SK-N-SH (cell line): ENCODE results near the gene C15orf61. TPM values are rescaled to one million over a fixed set of nuclear protein-coding genes. Genes with fewer than 3 reads are reported as not detected.

Source experiments
- CTCF ChIA-PET: fragments of 300-600, 350-600 bp; formaldehyde crosslinking; extraction: SDS; loops from one replicate; lab custom pipeline; 2021; lab: Yijun Ruan, JAX
- POLR2A ChIA-PET: fragments of 350-600 bp; sonication (Branson Sonifier 250); formaldehyde crosslinking; extraction: SDS; loops from one replicate; lab custom pipeline; 2020; ENCODE audit warnings: antibody characterized with exemption, inconsistent platforms; lab: Yijun Ruan, JAX
- DNase-seq: peaks from one replicate; pipeline ENCODE4 v3.0.0; 2012
- H2AFZ ChIP-seq: fragments of 200-600 bp; sonication (generic); 2 replicates; pipeline ENCODE4 v1.8.1; 2016; ENCODE audit warnings: antibody characterized with exemption, mild to moderate bottlenecking, low read depth
- H3F3A ChIP-seq: fragments of 200-600 bp; sonication (generic); replicated peaks from 2 replicates; pipeline ENCODE3; 2016; ENCODE audit warnings: antibody characterized with exemption, mild to moderate bottlenecking; ENCODE audit not compliant: insufficient read depth
- H3K27ac ChIP-seq, 2 experiments: fragments of 200-500 bp in 1 of 2; fragments of 200-600 bp in 1 of 2; sonication (Bioruptor generic) in 1 of 2; sonication (generic), shearing (Covaris generic) in 1 of 2; 2 replicates each; pipeline versions ENCODE4 v1.5.1 to v1.6.1; 2014 to 2016; ENCODE audit warnings: low read depth in 2 of 2, inconsistent platforms in 1 of 2, low read length in 1 of 2, mild to moderate bottlenecking in 1 of 2, mixed read lengths in 1 of 2
- H3K27me3 ChIP-seq: fragments of 200-600 bp; sonication (generic), shearing (Covaris generic); 2 replicates; pipeline ENCODE4 v1.6.1; 2016; ENCODE audit warnings: mixed run types; ENCODE audit not compliant: insufficient read depth
- H3K36me3 ChIP-seq, 2 experiments: fragments of 200-500 bp in 1 of 2; fragments of 200-600 bp in 1 of 2; sonication (Bioruptor generic) in 1 of 2; sonication (generic) in 1 of 2; replicated peaks in 1 of 2; 2 replicates each; pipeline versions ENCODE3 to v1.5.1; 2014 to 2016; ENCODE audit warnings: low read length in 1 of 2, mild to moderate bottlenecking in 1 of 2; ENCODE audit not compliant: insufficient read depth in 2 of 2, control insufficient read depth in 1 of 2
- H3K4me1 ChIP-seq, 2 experiments: fragments of 200-500 bp in 1 of 2; fragments of 200-600 bp in 1 of 2; sonication (Bioruptor generic) in 1 of 2; sonication (generic), shearing (Covaris generic) in 1 of 2; 2 replicates each; pipeline versions ENCODE4 v1.5.1 to v1.6.1; 2014 to 2016; ENCODE audit warnings: low read depth in 1 of 2, low read length in 1 of 2, mixed run types in 1 of 2; ENCODE audit not compliant: insufficient read depth in 2 of 2, control insufficient read depth in 1 of 2
- H3K4me2 ChIP-seq: fragments of 200-600 bp; sonication (generic), shearing (Covaris generic); 2 replicates; pipeline ENCODE4 v1.6.1; 2017; ENCODE audit warnings: mixed run types
- H3K4me3 ChIP-seq, 2 experiments: fragments of 200-500 bp in 1 of 2; fragments of 200-600 bp in 1 of 2; sonication (Bioruptor generic) in 1 of 2; sonication (generic), shearing (Covaris generic) in 1 of 2; 2 replicates each; pipeline versions ENCODE4 v1.5.1 to v1.8.1; 2014 to 2016; ENCODE audit warnings: low read depth in 2 of 2, inconsistent platforms in 1 of 2, low read length in 1 of 2, mild to moderate bottlenecking in 1 of 2, mixed read lengths in 1 of 2, moderate library complexity in 1 of 2
- H3K79me2 ChIP-seq: fragments of 200-600 bp; sonication (generic); 2 replicates; pipeline ENCODE4 v1.8.1; 2017; ENCODE audit warnings: mild to moderate bottlenecking; ENCODE audit not compliant: insufficient read depth
- H3K9ac ChIP-seq: fragments of 200-600 bp; sonication (generic); 2 replicates; pipeline ENCODE4 v1.6.1; 2017; ENCODE audit warnings: mixed run types
- H3K9me2 ChIP-seq: fragments of 200-600 bp; sonication (generic); 2 replicates; pipeline ENCODE4 v1.6.1; 2017; ENCODE audit warnings: mixed run types
- H3K9me3 ChIP-seq: fragments of 200-600 bp; sonication (generic); 2 replicates; pipeline ENCODE4 v1.6.1; 2017; ENCODE audit warnings: mixed run types, mild to moderate bottlenecking, moderate library complexity
- H4K20me1 ChIP-seq: fragments of 200-600 bp; sonication (generic); 2 replicates; pipeline ENCODE4 v1.6.1; 2017; ENCODE audit warnings: mild to moderate bottlenecking, mixed run types; ENCODE audit not compliant: insufficient read depth
- CTCF ChIP-seq: fragments of 200-600 bp; sonication (generic); IDR thresholded peaks from 2 replicates; pipeline ENCODE4 v1.6.1; 2017; ENCODE audit warnings: antibody characterized with exemption, mild to moderate bottlenecking, moderate library complexity
- FOXJ3 ChIP-seq: sonication (generic); formaldehyde crosslinking; IDR thresholded peaks from 2 replicates; pipeline ENCODE4 v1.5.1; 2020; ENCODE audit warnings: mild to moderate bottlenecking, missing genetic modification reagents
- FOXM1 ChIP-seq: IDR thresholded peaks from 2 replicates; pipeline ENCODE4 v1.4.0; 2012; ENCODE audit warnings: low read depth, mild to moderate bottlenecking
- GATA2 ChIP-seq: sonication (generic); formaldehyde crosslinking; IDR thresholded peaks from 2 replicates; pipeline ENCODE4 v1.5.0; 2020; ENCODE audit warnings: mild to moderate bottlenecking, missing genetic modification reagents
- MEF2A ChIP-seq: IDR thresholded peaks from 2 replicates; pipeline ENCODE4 v1.4.0; 2012; ENCODE audit warnings: low read depth, borderline replicate concordance
- NFIC ChIP-seq: IDR thresholded peaks from 2 replicates; pipeline ENCODE4 v1.4.0; 2012; ENCODE audit warnings: borderline replicate concordance
- PBX3 ChIP-seq: IDR thresholded peaks from 2 replicates; pipeline ENCODE4; 2012
- POLR2AphosphoS5 ChIP-seq: IDR thresholded peaks from 2 replicates; pipeline ENCODE4 v1.6.1; 2012; ENCODE audit warnings: low read depth, low read length
- RCOR1 ChIP-seq: fragments of 150-350 bp; IDR thresholded peaks from 2 replicates; pipeline ENCODE4 v1.6.1; 2017; ENCODE audit warnings: antibody characterized with exemption, low read length
- RXRA ChIP-seq: IDR thresholded peaks from 2 replicates; pipeline ENCODE4 v1.4.0; 2012; ENCODE audit warnings: low read depth, mild to moderate bottlenecking, borderline replicate concordance
- SIN3A ChIP-seq: IDR thresholded peaks from 2 replicates; pipeline ENCODE4 v1.6.1; 2012; ENCODE audit warnings: low read depth, mild to moderate bottlenecking, low read length, moderate library complexity, borderline replicate concordance
- SMC3 ChIP-seq: IDR thresholded peaks from 2 replicates; pipeline ENCODE4 v1.6.1; 2012; ENCODE audit warnings: low read depth, low read length, improper control_type of control experiment
- TCF12 ChIP-seq: IDR thresholded peaks from 2 replicates; pipeline ENCODE4 v1.4.0; 2012
- TEAD4 ChIP-seq: IDR thresholded peaks from 2 replicates; pipeline ENCODE4 v1.4.0; 2012; ENCODE audit warnings: mild to moderate bottlenecking, borderline replicate concordance; ENCODE audit not compliant: insufficient read depth
- YY1 ChIP-seq: IDR thresholded peaks from 2 replicates; pipeline ENCODE4 v1.4.0; 2012; ENCODE audit warnings: low read depth, mild to moderate bottlenecking
- WGBS: methylation state at CpG from one replicate; pipeline ENCODE4 v1.1.6; 2017; ENCODE audit warnings: low lambda C conversion rate; 5-methylcytosine and 5-hydroxymethylcytosine counted together
- polyA plus RNA-seq, 3 experiments: library from polyadenylated mRNA; depleted of rRNA; stranded (reverse); fragments of >200 nt; gene quantifications; 2 replicates each; pipeline ENCODE4 v1.2.3, GENCODE V29; 2012
- TF ChIP-seq, protein P1 (sequence below): fragments of 150-350 bp; IDR thresholded peaks from 2 replicates; pipeline ENCODE4 v1.6.1; 2016; ENCODE audit warnings: mild to moderate bottlenecking, low read depth, low read length
- TF ChIP-seq, protein P2 (sequence below): IDR thresholded peaks from 2 replicates; pipeline ENCODE4 v1.4.0; 2012; ENCODE audit warnings: low read depth, borderline replicate concordance

C15orf61 gene
- polyA plus RNA-seq, 1 of the 3 experiments (the other 2 are of a cell fraction) = 4.0 TPM

- TF ChIP-seq CTCF (no peak), MEF2A (no peak), RXRA (no peak), TCF12 (no peak), FOXJ3 (CRISPR knock-in tag) (no peak)
Measured at GRCh38 chr15:67543348-67543718, 22.4 kb downstream of the C15orf61 start (continued).

DNA sequence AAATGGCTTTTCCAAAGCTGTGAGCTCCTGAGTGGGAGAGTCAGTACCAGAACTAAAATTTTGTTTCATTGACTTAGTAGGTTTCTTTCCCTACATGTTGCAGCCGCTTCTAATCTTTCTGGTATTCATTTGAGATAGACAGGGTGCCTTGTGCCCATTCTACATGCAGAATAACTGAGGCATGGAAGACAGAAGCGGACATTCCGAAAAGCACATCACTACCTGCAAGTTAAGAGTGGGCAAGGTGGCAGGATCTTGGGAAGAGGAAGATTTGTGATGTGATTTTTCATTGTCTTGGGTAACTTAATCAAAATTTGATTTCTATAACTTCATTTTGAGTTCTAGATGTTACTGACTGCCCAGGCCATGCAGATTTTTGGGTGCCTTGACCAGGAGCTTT is 23.5 kb downstream of the C15orf61 start:
- no peak for DNase-seq
- Histone ChIP-seq H3K27me3 (no peaks in the 10 kb centered on the region), H3F3A (peaks cover 15% of the 10 kb centered on the region), H3K9me3 (no peaks in the 10 kb centered on the region), H3K4me1 (peaks cover 23 to 25% of the 10 kb centered on the region in 2 experiments; a peak in 3 of 4 replicates), H3K4me2 (no peak overlapping the region; the same call in 1 of the 2 replicates), H3K27ac (no peak overlapping the region), H3K4me3 (no peak overlapping the region), H3K79me2 (peaks cover 24% of the 10 kb centered on the region), H3K36me3 (peaks cover 0 to 19% of the 10 kb centered on the region in 2 experiments), H3K9me2 (no peaks in the 10 kb centered on the region), H3K9ac (no peak overlapping the region), H4K20me1 (no peaks in the 10 kb centered on the region), H2AFZ (no peak overlapping the region)
- ChIA-PET CTCF (interaction anchor here (0.9 to 1.9 kb wide), 2 partner anchors 22 to 297 kb away, joined by 3 to 4 read pairs; no protein-coding TSS in a partner anchor), POLR2A (no interaction called here)
- TF ChIP-seq, protein P1, sequence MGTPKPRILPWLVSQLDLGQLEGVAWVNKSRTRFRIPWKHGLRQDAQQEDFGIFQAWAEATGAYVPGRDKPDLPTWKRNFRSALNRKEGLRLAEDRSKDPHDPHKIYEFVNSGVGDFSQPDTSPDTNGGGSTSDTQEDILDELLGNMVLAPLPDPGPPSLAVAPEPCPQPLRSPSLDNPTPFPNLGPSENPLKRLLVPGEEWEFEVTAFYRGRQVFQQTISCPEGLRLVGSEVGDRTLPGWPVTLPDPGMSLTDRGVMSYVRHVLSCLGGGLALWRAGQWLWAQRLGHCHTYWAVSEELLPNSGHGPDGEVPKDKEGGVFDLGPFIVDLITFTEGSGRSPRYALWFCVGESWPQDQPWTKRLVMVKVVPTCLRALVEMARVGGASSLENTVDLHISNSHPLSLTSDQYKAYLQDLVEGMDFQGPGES = no peak
- TF ChIP-seq NFIC = no peak
- WGBS = 93% methylated on average over 3 of the region's 3 CpGs

DNA sequence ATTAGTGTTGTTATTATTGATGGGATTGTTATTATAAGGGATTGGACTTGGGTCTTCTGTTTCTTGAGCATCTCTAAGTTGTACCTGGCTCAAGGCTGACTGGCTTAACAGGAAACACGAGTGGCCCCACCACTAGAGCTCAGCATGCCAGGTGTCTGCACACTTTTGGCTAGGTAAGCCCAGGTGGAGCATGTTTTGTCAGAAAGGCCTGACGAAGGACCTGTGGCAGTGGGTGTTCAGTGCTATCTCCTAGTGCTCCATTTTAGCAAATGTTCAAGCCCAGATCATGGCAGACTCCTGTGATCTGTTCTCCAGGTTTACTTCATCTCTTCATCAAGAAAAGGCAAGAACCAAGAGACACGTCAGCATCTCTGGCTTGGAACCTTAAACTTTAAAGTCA is 24.9 kb downstream of the C15orf61 start:
- Histone ChIP-seq H3K27ac (no peak overlapping the region; a peak in 1 of 4 replicates), H3K9ac (no peak overlapping the region), H3K9me2 (no peaks in the 10 kb centered on the region), H3K4me1 (peaks cover 28 to 30% of the 10 kb centered on the region in 2 experiments; a peak in 3 of 4 replicates), H3K36me3 (peaks cover 6 to 24% of the 10 kb centered on the region in 2 experiments), H3F3A (peaks cover 11% of the 10 kb centered on the region), H3K9me3 (no peaks in the 10 kb centered on the region), H3K27me3 (no peaks in the 10 kb centered on the region), H4K20me1 (no peaks in the 10 kb centered on the region), H3K79me2 (peaks cover 25% of the 10 kb centered on the region), H2AFZ (no peak overlapping the region), H3K4me3 (no peak overlapping the region), H3K4me2 (no peak overlapping the region)
- ChIA-PET POLR2A (no interaction called here), CTCF (interaction anchor here (0.9 to 1.9 kb wide), 2 partner anchors 89 to 295 kb away, joined by 4 to 5 read pairs; no protein-coding TSS in a partner anchor)
- DNase-seq = no peak
- WGBS = 63% methylated on average over 2 of the region's 3 CpGs
- no peak for TF ChIP-seq RCOR1
- no peak for TF ChIP-seq MEF2A
- TF ChIP-seq SIN3A = no peak
- TF ChIP-seq NFIC = no peak
- no peak for TF ChIP-seq PBX3
- TF ChIP-seq, protein P2, sequence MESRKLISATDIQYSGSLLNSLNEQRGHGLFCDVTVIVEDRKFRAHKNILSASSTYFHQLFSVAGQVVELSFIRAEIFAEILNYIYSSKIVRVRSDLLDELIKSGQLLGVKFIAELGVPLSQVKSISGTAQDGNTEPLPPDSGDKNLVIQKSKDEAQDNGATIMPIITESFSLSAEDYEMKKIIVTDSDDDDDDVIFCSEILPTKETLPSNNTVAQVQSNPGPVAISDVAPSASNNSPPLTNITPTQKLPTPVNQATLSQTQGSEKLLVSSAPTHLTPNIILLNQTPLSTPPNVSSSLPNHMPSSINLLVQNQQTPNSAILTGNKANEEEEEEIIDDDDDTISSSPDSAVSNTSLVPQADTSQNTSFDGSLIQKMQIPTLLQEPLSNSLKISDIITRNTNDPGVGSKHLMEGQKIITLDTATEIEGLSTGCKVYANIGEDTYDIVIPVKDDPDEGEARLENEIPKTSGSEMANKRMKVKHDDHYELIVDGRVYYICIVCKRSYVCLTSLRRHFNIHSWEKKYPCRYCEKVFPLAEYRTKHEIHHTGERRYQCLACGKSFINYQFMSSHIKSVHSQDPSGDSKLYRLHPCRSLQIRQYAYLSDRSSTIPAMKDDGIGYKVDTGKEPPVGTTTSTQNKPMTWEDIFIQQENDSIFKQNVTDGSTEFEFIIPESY = no peak
- TF ChIP-seq TEAD4 = no peak
- no peak for TF ChIP-seq SMC3
- TF ChIP-seq POLR2AphosphoS5 = no peak
- TF ChIP-seq FOXM1 = no peak
- TF ChIP-seq YY1 = no peak
- TF ChIP-seq GATA2 (CRISPR knock-in tag) = no peak
